SK-N-SH (cell line): ENCODE data around the gene EVPL. TPM values are rescaled to one million over a fixed set of nuclear protein-coding genes. Genes with fewer than 3 reads are reported as not detected.

Source experiments
- CTCF ChIA-PET: fragments of 300-600, 350-600 bp; formaldehyde crosslinking; extraction: SDS; loops from one replicate; lab custom pipeline; 2021; lab: Yijun Ruan, JAX
- POLR2A ChIA-PET: fragments of 350-600 bp; sonication (Branson Sonifier 250); formaldehyde crosslinking; extraction: SDS; loops from one replicate; lab custom pipeline; 2020; ENCODE audit warnings: antibody characterized with exemption, inconsistent platforms; lab: Yijun Ruan, JAX
- DNase-seq: peaks from one replicate; pipeline ENCODE4 v3.0.0; 2012
- H2AFZ ChIP-seq: fragments of 200-600 bp; sonication (generic); 2 replicates; pipeline ENCODE4 v1.8.1; 2016; ENCODE audit warnings: antibody characterized with exemption, mild to moderate bottlenecking, low read depth
- H3F3A ChIP-seq: fragments of 200-600 bp; sonication (generic); replicated peaks from 2 replicates; pipeline ENCODE3; 2016; ENCODE audit warnings: antibody characterized with exemption, mild to moderate bottlenecking; ENCODE audit not compliant: insufficient read depth
- H3K27ac ChIP-seq, 2 experiments: fragments of 200-500 bp in 1 of 2; fragments of 200-600 bp in 1 of 2; sonication (Bioruptor generic) in 1 of 2; sonication (generic), shearing (Covaris generic) in 1 of 2; 2 replicates each; pipeline versions ENCODE4 v1.5.1 to v1.6.1; 2014 to 2016; ENCODE audit warnings: low read depth in 2 of 2, inconsistent platforms in 1 of 2, low read length in 1 of 2, mild to moderate bottlenecking in 1 of 2, mixed read lengths in 1 of 2
- H3K27me3 ChIP-seq: fragments of 200-600 bp; sonication (generic), shearing (Covaris generic); 2 replicates; pipeline ENCODE4 v1.6.1; 2016; ENCODE audit warnings: mixed run types; ENCODE audit not compliant: insufficient read depth
- H3K36me3 ChIP-seq, 2 experiments: fragments of 200-500 bp in 1 of 2; fragments of 200-600 bp in 1 of 2; sonication (Bioruptor generic) in 1 of 2; sonication (generic) in 1 of 2; replicated peaks in 1 of 2; 2 replicates each; pipeline versions ENCODE3 to v1.5.1; 2014 to 2016; ENCODE audit warnings: low read length in 1 of 2, mild to moderate bottlenecking in 1 of 2; ENCODE audit not compliant: insufficient read depth in 2 of 2, control insufficient read depth in 1 of 2
- H3K4me1 ChIP-seq, 2 experiments: fragments of 200-500 bp in 1 of 2; fragments of 200-600 bp in 1 of 2; sonication (Bioruptor generic) in 1 of 2; sonication (generic), shearing (Covaris generic) in 1 of 2; 2 replicates each; pipeline versions ENCODE4 v1.5.1 to v1.6.1; 2014 to 2016; ENCODE audit warnings: low read depth in 1 of 2, low read length in 1 of 2, mixed run types in 1 of 2; ENCODE audit not compliant: insufficient read depth in 2 of 2, control insufficient read depth in 1 of 2
- H3K4me2 ChIP-seq: fragments of 200-600 bp; sonication (generic), shearing (Covaris generic); 2 replicates; pipeline ENCODE4 v1.6.1; 2017; ENCODE audit warnings: mixed run types
- H3K4me3 ChIP-seq, 2 experiments: fragments of 200-500 bp in 1 of 2; fragments of 200-600 bp in 1 of 2; sonication (Bioruptor generic) in 1 of 2; sonication (generic), shearing (Covaris generic) in 1 of 2; 2 replicates each; pipeline versions ENCODE4 v1.5.1 to v1.8.1; 2014 to 2016; ENCODE audit warnings: low read depth in 2 of 2, inconsistent platforms in 1 of 2, low read length in 1 of 2, mild to moderate bottlenecking in 1 of 2, mixed read lengths in 1 of 2, moderate library complexity in 1 of 2
- H3K79me2 ChIP-seq: fragments of 200-600 bp; sonication (generic); 2 replicates; pipeline ENCODE4 v1.8.1; 2017; ENCODE audit warnings: mild to moderate bottlenecking; ENCODE audit not compliant: insufficient read depth
- H3K9ac ChIP-seq: fragments of 200-600 bp; sonication (generic); 2 replicates; pipeline ENCODE4 v1.6.1; 2017; ENCODE audit warnings: mixed run types
- H3K9me2 ChIP-seq: fragments of 200-600 bp; sonication (generic); 2 replicates; pipeline ENCODE4 v1.6.1; 2017; ENCODE audit warnings: mixed run types
- H3K9me3 ChIP-seq: fragments of 200-600 bp; sonication (generic); 2 replicates; pipeline ENCODE4 v1.6.1; 2017; ENCODE audit warnings: mixed run types, mild to moderate bottlenecking, moderate library complexity
- H4K20me1 ChIP-seq: fragments of 200-600 bp; sonication (generic); 2 replicates; pipeline ENCODE4 v1.6.1; 2017; ENCODE audit warnings: mild to moderate bottlenecking, mixed run types; ENCODE audit not compliant: insufficient read depth
- ELF1 ChIP-seq: IDR thresholded peaks from 2 replicates; pipeline ENCODE4 v1.4.0; 2012
- EP300 ChIP-seq, 2 experiments: IDR thresholded peaks; 2 replicates each; pipeline versions ENCODE4 v1.4.0 to v1.6.1; 2012; ENCODE audit warnings: borderline replicate concordance in 1 of 2, low read depth in 1 of 2, low read length in 1 of 2
- IRF3 ChIP-seq: fragments of 150-350 bp; IDR thresholded peaks from 2 replicates; pipeline ENCODE4 v1.6.1; 2016; ENCODE audit warnings: mild to moderate bottlenecking, low read depth, low read length
- MEF2A ChIP-seq: IDR thresholded peaks from 2 replicates; pipeline ENCODE4 v1.4.0; 2012; ENCODE audit warnings: low read depth, borderline replicate concordance
- PBX3 ChIP-seq: IDR thresholded peaks from 2 replicates; pipeline ENCODE4; 2012
- RAD21 ChIP-seq: IDR thresholded peaks from 2 replicates; pipeline ENCODE4 v1.6.1; 2012; ENCODE audit warnings: mild to moderate bottlenecking, low read length
- RCOR1 ChIP-seq: fragments of 150-350 bp; IDR thresholded peaks from 2 replicates; pipeline ENCODE4 v1.6.1; 2017; ENCODE audit warnings: antibody characterized with exemption, low read length
- REST ChIP-seq: IDR thresholded peaks from 2 replicates; pipeline ENCODE4 v1.6.1; 2012; ENCODE audit warnings: mild to moderate bottlenecking, low read depth, low read length, moderate library complexity
- TEAD4 ChIP-seq: IDR thresholded peaks from 2 replicates; pipeline ENCODE4 v1.4.0; 2012; ENCODE audit warnings: mild to moderate bottlenecking, borderline replicate concordance; ENCODE audit not compliant: insufficient read depth
- YY1 ChIP-seq: IDR thresholded peaks from 2 replicates; pipeline ENCODE4 v1.4.0; 2012; ENCODE audit warnings: low read depth, mild to moderate bottlenecking
- WGBS: methylation state at CpG from one replicate; pipeline ENCODE4 v1.1.6; 2017; ENCODE audit warnings: low lambda C conversion rate; 5-methylcytosine and 5-hydroxymethylcytosine counted together
- polyA plus RNA-seq, 3 experiments: library from polyadenylated mRNA; depleted of rRNA; stranded (reverse); fragments of >200 nt; gene quantifications; 2 replicates each; pipeline ENCODE4 v1.2.3, GENCODE V29; 2012
- TF ChIP-seq, protein P1 (sequence below): fragments of 150-350 bp; IDR thresholded peaks from 2 replicates; pipeline ENCODE4 v1.6.1; 2017; ENCODE audit warnings: antibody characterized with exemption, low read length, low read depth, borderline replicate concordance

The EVPL gene
- polyA plus RNA-seq, 1 of the 3 experiments (the other 2 are of a cell fraction) = 0.23 TPM

- Histone ChIP-seq H3K27me3 (no peaks in the 10 kb centered on the region), H3K4me2 (no peak overlapping the region), H4K20me1 (no peaks in the 10 kb centered on the region), H3K4me1 (peaks cover 9 to 23% of the 10 kb centered on the region in 2 experiments; a peak in 3 of 4 replicates), H3K79me2 (no peaks in the 10 kb centered on the region), H3K27ac (no peak overlapping the region), H3K36me3 (peaks cover under 1 to 3% of the 10 kb centered on the region in 2 experiments), H3K9ac (no peak overlapping the region), H3K4me3 (no peak overlapping the region), H3F3A (peaks cover 13% of the 10 kb centered on the region), H3K9me3 (no peaks in the 10 kb centered on the region), H3K9me2 (no peaks in the 10 kb centered on the region), H2AFZ (no peak overlapping the region)
- WGBS = 92% methylated on average over 6 of the region's 6 CpGs
- DNase-seq = no peak
- ChIA-PET POLR2A (no interaction called here), CTCF (interaction anchor here (0.8 to 13.5 kb wide), 5 partner anchors 18 to 246 kb away, joined by 3 to 133 read pairs (median 4); no protein-coding TSS in a partner anchor)
- TF ChIP-seq RAD21 = no peak
- TF ChIP-seq MEF2A = no peak
- TF ChIP-seq ELF1 = no peak
- TF ChIP-seq REST = no peak
- no peak for TF ChIP-seq IRF3
- TF ChIP-seq, protein P1, sequence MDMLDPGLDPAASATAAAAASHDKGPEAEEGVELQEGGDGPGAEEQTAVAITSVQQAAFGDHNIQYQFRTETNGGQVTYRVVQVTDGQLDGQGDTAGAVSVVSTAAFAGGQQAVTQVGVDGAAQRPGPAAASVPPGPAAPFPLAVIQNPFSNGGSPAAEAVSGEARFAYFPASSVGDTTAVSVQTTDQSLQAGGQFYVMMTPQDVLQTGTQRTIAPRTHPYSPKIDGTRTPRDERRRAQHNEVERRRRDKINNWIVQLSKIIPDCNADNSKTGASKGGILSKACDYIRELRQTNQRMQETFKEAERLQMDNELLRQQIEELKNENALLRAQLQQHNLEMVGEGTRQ = no peak
- no peak for TF ChIP-seq YY1
- no peak for TF ChIP-seq RCOR1
Measured at GRCh38 chr17:76033139-76033538, 6.0 kb upstream of the EVPL start.

- DNase-seq = no peak
- Histone ChIP-seq H3K9me2 (no peaks in the 10 kb centered on the region), H3K27me3 (no peaks in the 10 kb centered on the region), H3K4me2 (no peak overlapping the region), H3K9me3 (no peaks in the 10 kb centered on the region), H4K20me1 (no peaks in the 10 kb centered on the region), H3F3A (peaks cover 13% of the 10 kb centered on the region), H2AFZ (no peak overlapping the region), H3K4me1 (peaks cover 9 to 23% of the 10 kb centered on the region in 2 experiments; a peak in 3 of 4 replicates), H3K27ac (no peak overlapping the region), H3K4me3 (no peak overlapping the region), H3K9ac (no peak overlapping the region), H3K36me3 (no peaks in the 10 kb centered on the region), H3K79me2 (no peaks in the 10 kb centered on the region)
- TF ChIP-seq RCOR1 (no peak), PBX3 (no peak), TEAD4 (no peak), EP300 (IDR thresholded peaks at IDR 0.05; ENCODE audit: borderline replicate concordance in 1 of 2, low read depth in 1 of 2, low read length in 1 of 2) (no peak), MEF2A (no peak)
- WGBS = 88% methylated on average over 5 of the region's 5 CpGs
- ChIA-PET POLR2A (no interaction called here), CTCF (interaction anchor here (0.7 to 13.5 kb wide), 9 partner anchors 13 to 353 kb away, joined by 3 to 133 read pairs (median 4); no protein-coding TSS in a partner anchor)
Measured at GRCh38 chr17:76032780-76033108, 5.6 kb upstream of the EVPL start.
